Activated CD8-positive, alpha-beta memory T cell treated with anti-CD3 and anti-CD28 coated beads, Interleukin-2, amount 10 ng/mL, durations not matched to agents 7 days and 5 days (primary cell): ENCODE data around the gene PER1. TPM values are rescaled to one million over a fixed set of nuclear protein-coding genes. Genes with fewer than 3 reads are reported as not detected.
A peak's percentile ranks its signal among the peaks of the same experiment; 100 is the strongest.

ENCODE experiments used
- ATAC-seq: fragments of 150-1000 bp; cut with Tn5 transposase; one replicate; pipeline ENCODE4 v1.10.0; 2021; ENCODE audit warnings: moderate library complexity
- CTCF ChIA-PET: fragments of 350-600 bp; sonication (Branson Sonifier 250); formaldehyde crosslinking; loops from one replicate; lab custom pipeline; 2021; ENCODE audit warnings: antibody characterized with exemption; lab: Charles Lee
- DNase-seq: peaks from one replicate; pipeline ENCODE4 v3.0.0-alpha.2; 2020
- H3K27ac Mint-ChIP-seq: one replicate; pipeline ENCODE4 v1.8.0; 2021; ENCODE audit warnings: mild to moderate bottlenecking, mixed read lengths
- H3K27me3 Mint-ChIP-seq: one replicate; pipeline ENCODE4 v1.8.0; 2021; ENCODE audit warnings: mixed read lengths
- H3K36me3 Mint-ChIP-seq: one replicate; pipeline ENCODE4 v1.8.0; 2021; ENCODE audit warnings: mild to moderate bottlenecking, mixed read lengths
- H3K4me1 Mint-ChIP-seq: one replicate; pipeline ENCODE4 v1.8.0; 2021; ENCODE audit warnings: mixed read lengths
- H3K4me3 Mint-ChIP-seq: one replicate; pipeline ENCODE4 v1.8.0; 2021; ENCODE audit warnings: mild to moderate bottlenecking, moderate library complexity, mixed read lengths
- H3K9me3 Mint-ChIP-seq: one replicate; pipeline ENCODE4 v1.8.0; 2022; ENCODE audit warnings: low read depth, mixed read lengths
- total RNA-seq, 2 experiments: library from RNA; stranded (reverse); gene quantifications; one replicate each; pipeline ENCODE4 v1.2.3, GENCODE V29; 2021

Gene PER1
- total RNA-seq, 2 experiments from 2014 or later: 47.3 to 56.4 TPM

GRCh38 chr17:8122924-8123694 lies 29.1 kb downstream of the PER1 start:
- Mint-ChIP-seq H3K36me3 (no peaks in the 10 kb centered on the region), H3K4me3 (peak overlapping the region; percentile 95), H3K4me1 (peaks cover 69% of the 10 kb centered on the region), H3K27ac (peak overlapping the region; percentile 67), H3K9me3 (no peaks in the 10 kb centered on the region), H3K27me3 (peaks cover 43% of the 10 kb centered on the region)
- DNase-seq (peak; percentile 55), ATAC-seq (no peak)
- CTCF ChIA-PET: interaction anchor here (0.6 to 4.0 kb wide), 14 partner anchors 10 to 280 kb away, joined by 3 to 30 read pairs (median 5); no protein-coding TSS in a partner anchor

- Mint-ChIP-seq H3K27me3 (peaks cover 49% of the 10 kb centered on the region), H3K27ac (no peak overlapping the region), H3K9me3 (no peaks in the 10 kb centered on the region), H3K4me1 (peaks cover 76% of the 10 kb centered on the region), H3K36me3 (no peaks in the 10 kb centered on the region), H3K4me3 (peak overlapping the region; percentile 95)
- DNase-seq (peak; percentile 55), ATAC-seq (no peak)
- CTCF ChIA-PET: interaction anchor here (0.6 to 4.0 kb wide), 17 partner anchors 16 to 279 kb away, joined by 3 to 30 read pairs (median 5); partner anchors contain the start of gene SLC25A35
Observed at GRCh38 chr17:8122422-8122923, 29.7 kb downstream of the PER1 start.

DNA sequence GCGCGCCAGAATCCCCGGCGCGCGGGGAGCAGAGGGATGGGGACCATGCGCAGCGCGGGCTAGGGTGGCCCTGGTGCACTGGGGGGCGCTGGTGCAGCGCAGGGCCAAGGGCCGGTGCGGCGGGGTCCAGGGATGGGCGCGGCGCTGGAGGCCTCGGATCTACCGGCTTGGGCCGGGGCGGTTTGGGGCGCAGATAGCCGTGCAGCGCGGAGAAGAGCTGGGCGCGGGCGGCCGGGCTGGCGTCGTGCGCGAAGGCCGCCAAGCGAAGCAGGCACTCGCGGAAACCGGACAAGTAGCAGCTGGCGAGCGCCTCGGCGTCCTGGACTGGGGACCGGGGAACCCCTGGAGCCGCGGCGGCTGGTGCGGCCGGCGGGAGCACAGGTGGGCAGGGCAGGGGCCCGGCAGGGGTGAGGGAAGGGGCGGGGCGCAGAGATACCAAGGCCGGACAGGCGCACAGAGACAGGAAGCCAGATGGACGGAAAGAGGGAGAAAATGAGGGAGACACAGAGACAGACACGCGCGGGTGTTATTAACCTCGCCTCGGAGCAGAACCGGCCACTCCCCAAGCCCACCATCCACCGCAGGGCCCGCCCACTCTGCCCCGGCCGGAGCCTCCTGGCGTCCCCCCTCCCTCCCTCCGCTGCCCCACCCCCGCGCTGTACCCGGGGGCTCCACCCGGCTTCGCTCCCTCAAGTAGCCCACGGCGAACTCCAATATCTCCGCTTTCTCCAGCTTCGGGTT lies 30.4 kb downstream of the PER1 start:
- Mint-ChIP-seq H3K27me3 (peaks cover 47% of the 10 kb centered on the region), H3K4me3 (peak overlapping the region; percentile 95), H3K9me3 (no peaks in the 10 kb centered on the region), H3K4me1 (peaks cover 72% of the 10 kb centered on the region), H3K27ac (no peak overlapping the region), H3K36me3 (no peaks in the 10 kb centered on the region)
- ATAC-seq: peak; percentile 32
- peak; percentile 79 for DNase-seq
- CTCF ChIA-PET: interaction anchor here (0.6 to 4.0 kb wide), 15 partner anchors 17 to 178 kb away, joined by 3 to 30 read pairs (median 5); partner anchors contain the start of gene SLC25A35

- DNase-seq (no peak), ATAC-seq (peak; percentile 0)
- CTCF ChIA-PET: interaction anchor here (0.8 to 3.9 kb wide), 8 partner anchors 35 to 173 kb away, joined by 3 to 18 read pairs (median 5); partner anchors contain the start of gene SLC25A35
- Mint-ChIP-seq H3K4me1 (peaks cover 69% of the 10 kb centered on the region), H3K9me3 (no peaks in the 10 kb centered on the region), H3K27me3 (peaks cover 52% of the 10 kb centered on the region), H3K27ac (no peak overlapping the region), H3K36me3 (no peaks in the 10 kb centered on the region), H3K4me3 (peak overlapping the region; percentile 95)
Observed at GRCh38 chr17:8121407-8121680, 30.9 kb downstream of the PER1 start.

GRCh38 chr17:8120520-8121406 lies 31.4 kb downstream of the PER1 start:
- Mint-ChIP-seq H3K27me3 (peaks cover 58% of the 10 kb centered on the region), H3K27ac (peak overlapping the region; percentile 88), H3K36me3 (no peaks in the 10 kb centered on the region)

GRCh38 chr17:8119581-8120519 lies 32.4 kb downstream of the PER1 start:
- Mint-ChIP-seq H3K4me3 (peak overlapping the region; percentile 95), H3K9me3 (no peaks in the 10 kb centered on the region), H3K36me3 (no peaks in the 10 kb centered on the region), H3K27me3 (peaks cover 61% of the 10 kb centered on the region), H3K27ac (peak overlapping the region; percentile 88), H3K4me1 (peaks cover 56% of the 10 kb centered on the region)
- CTCF ChIA-PET: interaction anchor here (0.6 to 6.9 kb wide), 53 partner anchors 7 to 868 kb away, joined by 3 to 96 read pairs (median 5); partner anchors contain the start of genes AURKB, BORCS6, CTC1 and CTDNEP1
- DNase-seq (peak; percentile 94), ATAC-seq (peak; percentile 44)

More at GRCh38 chr17:8120520-8121406, 31.4 kb downstream of the PER1 start:
- CTCF ChIA-PET: interaction anchor here (0.7 to 6.9 kb wide), 18 partner anchors 17 to 261 kb away, joined by 3 to 96 read pairs (median 19); partner anchors contain the start of genes BORCS6 and CTC1
- DNase-seq (peak; percentile 86), ATAC-seq (peak; percentile 17)
- Mint-ChIP-seq H3K4me3 (peak overlapping the region; percentile 95), H3K9me3 (no peaks in the 10 kb centered on the region), H3K4me1 (peaks cover 65% of the 10 kb centered on the region)

- H3K36me3 Mint-ChIP-seq: no peaks in the 10 kb centered on the region
- peak overlapping the region; percentile 88 for H3K27ac Mint-ChIP-seq
- peaks cover 48% of the 10 kb centered on the region for H3K4me1 Mint-ChIP-seq
- DNase-seq (peak; percentile 92), ATAC-seq (peak; percentile 69)
- no peaks in the 10 kb centered on the region for H3K9me3 Mint-ChIP-seq
- H3K4me3 Mint-ChIP-seq: peak overlapping the region; percentile 95
- peaks cover 59% of the 10 kb centered on the region for H3K27me3 Mint-ChIP-seq
- CTCF ChIA-PET: interaction anchor here (0.6 to 6.9 kb wide), 49 partner anchors 8 to 868 kb away, joined by 3 to 96 read pairs (median 5); partner anchors contain the start of genes AURKB, BORCS6, CTC1 and CTDNEP1
Observed at GRCh38 chr17:8118769-8119580, 33.2 kb downstream of the PER1 start.

DNA sequence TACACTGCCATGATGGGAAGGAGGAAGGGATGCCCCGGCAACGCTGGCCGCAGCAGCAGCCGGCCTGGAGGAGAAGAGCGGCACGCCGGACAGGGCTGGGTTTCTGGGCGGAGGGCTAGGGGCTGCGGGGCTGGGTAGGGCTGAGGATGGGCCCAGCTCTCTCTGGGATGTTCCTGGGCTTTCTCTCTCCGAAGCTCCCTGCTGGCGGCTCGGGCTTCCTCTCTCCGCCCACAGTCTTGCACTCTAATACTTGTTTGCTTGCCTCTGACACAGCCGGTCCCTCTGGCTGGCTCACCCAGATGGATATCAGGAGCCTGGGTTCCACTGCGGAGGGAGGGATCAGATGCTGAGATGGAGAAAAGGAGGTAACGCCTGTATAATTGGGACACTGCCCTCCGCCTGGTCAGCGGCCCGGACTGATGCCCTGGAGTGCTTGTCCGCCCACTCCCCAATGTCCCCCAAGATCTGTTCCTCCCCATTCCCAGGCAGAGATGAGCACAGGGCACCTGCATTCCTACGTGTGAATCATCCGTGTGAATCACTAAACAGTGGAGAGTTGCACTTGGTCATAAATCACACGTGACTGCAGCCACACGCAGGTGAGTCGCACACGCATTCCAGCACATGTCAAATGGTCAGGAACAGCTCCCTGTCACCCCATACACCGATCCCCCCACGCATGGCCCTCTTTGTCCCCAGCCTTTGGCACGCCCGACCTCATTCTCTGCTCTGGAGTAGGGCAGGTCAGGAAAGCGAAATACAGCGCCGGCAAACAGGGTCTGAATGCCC lies 34.0 kb downstream of the PER1 start, which contains the start of gene ALOXE3:
Gene ALOXE3, minus strand, starts transcription at position 535 of the 789 bp plus-strand sequence. Its CDS starts 524 bp downstream, at position 11.
- CTCF ChIA-PET: interaction anchor here (0.9 to 6.9 kb wide), 23 partner anchors 9 to 317 kb away, joined by 3 to 96 read pairs (median 6); partner anchors contain the start of genes BORCS6, NAA38 and NDEL1
- no peaks in the 10 kb centered on the region for H3K9me3 Mint-ChIP-seq
- peaks cover 40% of the 10 kb centered on the region for H3K4me1 Mint-ChIP-seq
- ATAC-seq (no peak), DNase-seq (peak; percentile 44)
- no peaks in the 10 kb centered on the region for H3K36me3 Mint-ChIP-seq
- H3K27me3 Mint-ChIP-seq: peaks cover 55% of the 10 kb centered on the region
- peak within 1 kb of the TSS; percentile 95 for H3K4me3 Mint-ChIP-seq
- H3K27ac Mint-ChIP-seq: peak within 1 kb of the TSS; percentile 88

GRCh38 chr17:8117367-8117979 lies 34.7 kb downstream of the PER1 start:
- H3K4me1 Mint-ChIP-seq: peaks cover 34% of the 10 kb centered on the region
- CTCF ChIA-PET: interaction anchor here (0.8 to 6.9 kb wide), 15 partner anchors 11 to 260 kb away, joined by 3 to 96 read pairs (median 8); partner anchors contain the start of gene NAA38
- DNase-seq: no peak
- H3K27ac Mint-ChIP-seq: no peak overlapping the region
- peak overlapping the region; percentile 95 for H3K4me3 Mint-ChIP-seq
- H3K36me3 Mint-ChIP-seq: no peaks in the 10 kb centered on the region
- no peak for ATAC-seq
- peaks cover 54% of the 10 kb centered on the region for H3K27me3 Mint-ChIP-seq
- H3K9me3 Mint-ChIP-seq: no peaks in the 10 kb centered on the region

GRCh38 chr17:8116776-8117175 lies 35.4 kb downstream of the PER1 start:
- H3K36me3 Mint-ChIP-seq: no peaks in the 10 kb centered on the region
- DNase-seq (no peak), ATAC-seq (no peak)
- no peaks in the 10 kb centered on the region for H3K9me3 Mint-ChIP-seq
- H3K4me1 Mint-ChIP-seq: peaks cover 31% of the 10 kb centered on the region
- no peak overlapping the region for H3K27ac Mint-ChIP-seq
- H3K27me3 Mint-ChIP-seq: peaks cover 58% of the 10 kb centered on the region
- CTCF ChIA-PET: interaction anchor here (0.8 to 6.9 kb wide), 8 partner anchors 10 to 192 kb away, joined by 3 to 96 read pairs (median 6); no protein-coding TSS in a partner anchor
- no peak overlapping the region for H3K4me3 Mint-ChIP-seq
